Esophagus squamous epithelium (tissue), 4 donors: Measurements from ENCODE around the gene TADA2B.

Experiments used
- CTCF ChIP-seq, 6 experiments: fragments of 450-650 bp in 4 of 6; fragments of 200-600 bp in 2 of 6; sonication (generic) in 2 of 6; IDR thresholded peaks; one replicate each; pipeline ENCODE4 v1.5.1; 2016 to 2019; ENCODE audit warnings: antibody characterized with exemption in 6 of 6, mild to moderate bottlenecking in 4 of 6, moderate library complexity in 4 of 6
- POLR2A ChIP-seq, 4 donors: fragments of 450-650 bp; IDR thresholded peaks; one replicate each; pipeline ENCODE4 v1.6.1; 2017; ENCODE audit warnings: antibody characterized with exemption in 4 of 4, mild to moderate bottlenecking in 4 of 4, moderate library complexity in 3 of 4

- no peak for TF ChIP-seq POLR2A (IDR thresholded peaks at IDR 0.05)
- no peak for TF ChIP-seq CTCF (IDR thresholded peaks at IDR 0.05)
Measured at GRCh38 chr4:7027284-7027683, 15.9 kb upstream of the TADA2B start.
